Measurements from ENCODE around the gene CDON.

- TF ChIP-seq POLR2A (IDR thresholded peaks at IDR 0.05; ENCODE audit: low read depth, low read length): no peak
- TF ChIP-seq, protein P1, sequence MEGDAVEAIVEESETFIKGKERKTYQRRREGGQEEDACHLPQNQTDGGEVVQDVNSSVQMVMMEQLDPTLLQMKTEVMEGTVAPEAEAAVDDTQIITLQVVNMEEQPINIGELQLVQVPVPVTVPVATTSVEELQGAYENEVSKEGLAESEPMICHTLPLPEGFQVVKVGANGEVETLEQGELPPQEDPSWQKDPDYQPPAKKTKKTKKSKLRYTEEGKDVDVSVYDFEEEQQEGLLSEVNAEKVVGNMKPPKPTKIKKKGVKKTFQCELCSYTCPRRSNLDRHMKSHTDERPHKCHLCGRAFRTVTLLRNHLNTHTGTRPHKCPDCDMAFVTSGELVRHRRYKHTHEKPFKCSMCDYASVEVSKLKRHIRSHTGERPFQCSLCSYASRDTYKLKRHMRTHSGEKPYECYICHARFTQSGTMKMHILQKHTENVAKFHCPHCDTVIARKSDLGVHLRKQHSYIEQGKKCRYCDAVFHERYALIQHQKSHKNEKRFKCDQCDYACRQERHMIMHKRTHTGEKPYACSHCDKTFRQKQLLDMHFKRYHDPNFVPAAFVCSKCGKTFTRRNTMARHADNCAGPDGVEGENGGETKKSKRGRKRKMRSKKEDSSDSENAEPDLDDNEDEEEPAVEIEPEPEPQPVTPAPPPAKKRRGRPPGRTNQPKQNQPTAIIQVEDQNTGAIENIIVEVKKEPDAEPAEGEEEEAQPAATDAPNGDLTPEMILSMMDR (IDR thresholded peaks at IDR 0.05; ENCODE audit: extremely low read depth in 1 of 2, insufficient read depth in 1 of 2, low read depth in 1 of 2, low read length in 2 of 2): no peak
- no peak for TF ChIP-seq POLR2AphosphoS5 (IDR thresholded peaks at IDR 0.05; ENCODE audit: insufficient read depth, low read depth, low read length)
- TF ChIP-seq FOS (IDR thresholded peaks at IDR 0.05; ENCODE audit: borderline replicate concordance, insufficient read depth, low read length): no peak
- TF ChIP-seq MYC (IDR thresholded peaks at IDR 0.05; ENCODE audit: low read depth, low read length): no peak
These were observed 131.0 kb downstream of the CDON start for GRCh38 chr11:125931668-125932067.
